Kidney epithelial cell (primary cell): Measurements from ENCODE around the gene KLHDC7A. TPM values are rescaled to one million over a fixed set of nuclear protein-coding genes. Genes with fewer than 3 reads are reported as not detected.

Source experiments
- DNase-seq: peaks from one replicate; pipeline ENCODE4 v3.0.0-alpha.2; 2010; ENCODE audit warnings: low read depth
- H3K27me3 ChIP-seq: 2 replicates; pipeline ENCODE4 v1.6.0; 2011; ENCODE audit warnings: low read length; ENCODE audit not compliant: control insufficient read depth, insufficient read depth
- H3K36me3 ChIP-seq: 2 replicates; pipeline ENCODE4 v1.5.1; 2011; ENCODE audit warnings: low read length; ENCODE audit not compliant: control insufficient read depth, insufficient read depth
- H3K4me3 ChIP-seq: 2 replicates; pipeline ENCODE4 v1.5.1; 2011; ENCODE audit warnings: low read depth, mild to moderate bottlenecking, control low read depth, low read length
- total RNA-seq: library from RNA; depleted of rRNA; stranded (reverse); fragments of >200 nt; gene quantifications from 2 replicates; pipeline ENCODE4 v1.2.3, GENCODE V29; 2015
- TF ChIP-seq, protein P1 (sequence below): IDR thresholded peaks from 2 replicates; pipeline ENCODE4 v1.5.1; 2011; ENCODE audit warnings: mild to moderate bottlenecking, moderate library complexity, low read length, control low read depth, inconsistent platforms; ENCODE audit not compliant: insufficient read depth, poor library complexity, severe bottlenecking

KLHDC7A gene
- total RNA-seq, 1 donor from 2014 or later, result 2.4 TPM

DNA sequence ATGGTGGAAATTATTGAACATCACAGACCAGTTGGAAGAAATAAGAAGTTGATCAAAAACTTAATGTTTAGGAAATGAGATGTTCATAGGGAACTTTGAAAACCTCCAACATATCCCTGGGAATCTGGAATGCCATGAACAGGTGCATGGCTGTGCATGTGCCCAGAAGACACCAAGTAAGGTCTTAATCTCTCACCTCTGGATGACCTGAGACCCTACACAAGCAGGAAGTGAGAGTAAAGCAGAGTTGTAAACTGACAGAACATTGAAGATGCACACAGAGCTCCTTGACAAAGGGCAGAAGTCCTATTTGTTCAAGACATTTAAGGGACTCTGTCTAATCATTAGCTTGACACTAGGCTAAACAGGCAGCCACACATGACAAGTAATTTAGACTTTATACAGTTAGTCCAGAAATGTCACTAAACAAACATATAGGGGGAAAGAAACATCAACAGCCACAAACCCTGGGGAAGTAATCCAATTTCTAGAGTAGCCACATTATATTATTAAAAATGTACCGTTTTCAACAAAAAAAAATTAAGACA, 34.5 kb downstream of the KLHDC7A start:
- TF ChIP-seq, protein P1, sequence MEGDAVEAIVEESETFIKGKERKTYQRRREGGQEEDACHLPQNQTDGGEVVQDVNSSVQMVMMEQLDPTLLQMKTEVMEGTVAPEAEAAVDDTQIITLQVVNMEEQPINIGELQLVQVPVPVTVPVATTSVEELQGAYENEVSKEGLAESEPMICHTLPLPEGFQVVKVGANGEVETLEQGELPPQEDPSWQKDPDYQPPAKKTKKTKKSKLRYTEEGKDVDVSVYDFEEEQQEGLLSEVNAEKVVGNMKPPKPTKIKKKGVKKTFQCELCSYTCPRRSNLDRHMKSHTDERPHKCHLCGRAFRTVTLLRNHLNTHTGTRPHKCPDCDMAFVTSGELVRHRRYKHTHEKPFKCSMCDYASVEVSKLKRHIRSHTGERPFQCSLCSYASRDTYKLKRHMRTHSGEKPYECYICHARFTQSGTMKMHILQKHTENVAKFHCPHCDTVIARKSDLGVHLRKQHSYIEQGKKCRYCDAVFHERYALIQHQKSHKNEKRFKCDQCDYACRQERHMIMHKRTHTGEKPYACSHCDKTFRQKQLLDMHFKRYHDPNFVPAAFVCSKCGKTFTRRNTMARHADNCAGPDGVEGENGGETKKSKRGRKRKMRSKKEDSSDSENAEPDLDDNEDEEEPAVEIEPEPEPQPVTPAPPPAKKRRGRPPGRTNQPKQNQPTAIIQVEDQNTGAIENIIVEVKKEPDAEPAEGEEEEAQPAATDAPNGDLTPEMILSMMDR, result no peak
- Histone ChIP-seq H3K36me3 (no peaks in the 10 kb centered on the region), H3K27me3 (no peaks in the 10 kb centered on the region), H3K4me3 (no peak overlapping the region)
- no peak for DNase-seq

DNA sequence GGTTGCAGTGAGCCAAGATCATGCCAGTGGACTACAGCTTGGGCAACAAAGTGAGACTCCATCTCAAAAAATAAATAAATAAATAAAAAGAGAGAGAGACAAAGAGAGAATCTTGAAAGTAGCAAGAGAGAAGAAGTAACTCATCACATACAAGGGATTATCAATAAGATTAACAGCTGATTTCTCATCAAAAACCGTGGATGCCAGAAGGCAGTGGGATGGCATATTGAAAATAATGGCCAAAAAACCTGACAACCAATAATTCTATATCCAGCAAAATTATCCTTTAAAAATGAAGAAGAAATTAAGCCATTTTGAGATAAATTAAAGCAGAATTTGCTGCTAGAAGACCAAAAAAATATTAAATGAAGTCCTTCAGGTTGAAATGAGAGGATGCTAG, 35.7 kb downstream of the KLHDC7A start:
- no peak overlapping the region for H3K4me3 ChIP-seq
- no peak for DNase-seq
- TF ChIP-seq, protein P1, result no peak

DNA sequence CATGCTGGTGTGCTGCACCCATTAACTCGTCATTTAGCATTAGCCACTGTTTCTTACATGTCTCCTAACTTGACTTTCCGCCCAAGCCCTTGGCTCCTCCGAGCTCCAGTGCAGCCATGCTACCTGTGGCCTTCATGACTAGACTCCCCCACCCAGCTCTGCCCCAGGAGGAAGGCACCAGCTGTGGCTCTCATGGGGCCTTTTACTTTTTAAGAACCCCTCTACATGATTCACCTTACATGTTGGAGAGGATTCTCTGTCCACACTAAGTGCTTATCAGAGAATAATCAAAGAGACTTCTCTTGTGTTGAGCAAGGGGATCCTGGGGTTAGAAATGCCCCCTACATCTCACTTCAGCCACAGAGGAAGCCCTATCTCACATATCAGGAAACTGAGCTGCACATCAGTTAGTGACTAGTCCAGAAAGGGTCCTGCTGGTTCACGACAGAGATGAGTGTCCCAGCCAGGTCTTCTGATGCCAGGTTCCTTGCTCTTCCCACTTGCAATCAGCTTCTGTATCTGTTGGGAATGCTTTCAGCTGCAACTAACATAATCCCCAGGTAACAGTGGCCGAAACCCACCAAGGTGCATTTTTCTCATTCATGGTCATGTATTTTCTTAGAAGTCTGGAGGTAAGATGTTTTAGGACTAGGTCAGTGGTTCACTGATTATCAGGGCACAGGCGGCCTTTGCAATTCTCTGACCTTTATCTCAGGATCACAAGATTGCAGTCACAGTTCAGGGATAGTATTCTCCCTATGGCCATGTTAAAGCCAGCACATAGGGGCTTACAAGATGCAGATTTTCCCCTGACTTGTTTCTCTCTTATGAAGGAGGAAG, 45.9 kb downstream of the KLHDC7A start:
- no peaks in the 10 kb centered on the region for H3K36me3 ChIP-seq
- H3K4me3 ChIP-seq, result no peak overlapping the region
- no peak for DNase-seq
- TF ChIP-seq, protein P1, result no peak
- H3K27me3 ChIP-seq, result no peaks in the 10 kb centered on the region

More for the DNA sequence above, 35.7 kb downstream of the KLHDC7A start:
- Histone ChIP-seq H3K36me3 (no peaks in the 10 kb centered on the region), H3K27me3 (no peaks in the 10 kb centered on the region)

DNA sequence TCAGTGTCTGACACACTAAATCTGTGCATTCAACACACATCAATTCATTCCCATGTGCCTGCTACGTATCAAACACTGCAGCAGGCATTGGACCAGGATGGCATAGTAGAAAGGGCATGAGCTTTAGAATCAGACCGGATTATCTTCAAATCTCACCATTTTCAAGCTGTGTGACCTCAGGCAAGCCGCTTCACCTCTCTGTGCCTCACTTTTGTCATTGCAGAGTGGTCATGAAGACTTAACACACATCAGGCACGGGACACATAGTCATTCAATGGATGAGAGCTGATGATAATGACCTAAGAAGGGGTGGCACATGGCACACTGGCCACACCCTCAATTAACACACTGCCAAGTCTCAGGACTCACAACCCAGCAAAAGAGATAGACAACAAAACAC, 46.8 kb downstream of the KLHDC7A start:
- DNase-seq, result no peak
- Histone ChIP-seq H3K4me3 (no peak overlapping the region), H3K36me3 (no peaks in the 10 kb centered on the region), H3K27me3 (no peaks in the 10 kb centered on the region)
- TF ChIP-seq, protein P1, result no peak

DNA sequence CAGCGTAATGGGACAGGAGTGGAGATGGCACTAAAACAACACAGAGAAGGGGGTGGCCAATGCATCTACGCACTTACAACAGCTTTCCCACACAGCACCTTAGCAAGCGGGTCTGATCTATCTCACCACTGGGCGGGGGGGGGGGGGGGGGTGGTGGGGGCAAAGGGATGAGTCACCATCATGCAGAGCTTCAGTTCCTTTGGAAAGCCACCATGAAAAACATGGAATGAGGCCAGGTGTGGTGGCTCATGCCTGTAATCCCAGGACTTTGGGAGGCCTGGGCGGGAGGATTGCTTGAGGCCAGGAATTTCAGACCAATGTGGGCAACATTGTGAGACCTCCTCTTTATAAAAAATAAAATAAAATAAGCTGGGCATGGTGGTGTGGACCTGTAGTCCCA, 47.2 kb downstream of the KLHDC7A start:
- no peaks in the 10 kb centered on the region for H3K36me3 ChIP-seq
- DNase-seq, result no peak
- no peak overlapping the region for H3K4me3 ChIP-seq
- TF ChIP-seq, protein P1, result no peak
- H3K27me3 ChIP-seq, result no peaks in the 10 kb centered on the region
